GM12878 (cell line): Measurements from ENCODE around the gene GNL3. TPM values are rescaled to one million over a fixed set of nuclear protein-coding genes. Genes with fewer than 3 reads are reported as not detected.

Experiments used
- BCL3 ChIP-seq: IDR thresholded peaks from 2 replicates; pipeline ENCODE4 v1.6.1; 2011; ENCODE audit warnings: borderline replicate concordance, low read depth, mild to moderate bottlenecking, moderate library complexity, low read length; ENCODE audit not compliant: insufficient read depth, poor library complexity, severe bottlenecking
- BRCA1 ChIP-seq: IDR thresholded peaks from 2 replicates; pipeline ENCODE4 v1.6.1; 2011; ENCODE audit warnings: low read depth, low read length, improper control_type of control experiment
- CBFB ChIP-seq: IDR thresholded peaks from 2 replicates; pipeline ENCODE4 v1.6.1; 2016; ENCODE audit warnings: antibody characterized with exemption, low read depth
- CHD4 ChIP-seq: fragments of 200-600 bp; sonication (generic); IDR thresholded peaks from 2 replicates; pipeline ENCODE4 v1.6.1; 2016; ENCODE audit warnings: mild to moderate bottlenecking
- ETV6 ChIP-seq, 2 experiments: fragments of 450-650 bp in 1 of 2; IDR thresholded peaks in 1 of 2; conservative IDR thresholded peaks in 1 of 2; 2 replicates each; pipeline ENCODE4 v1.6.1; 2014; ENCODE audit warnings: antibody characterized with exemption in 1 of 2, borderline replicate concordance in 1 of 2, low read depth in 1 of 2, mild to moderate bottlenecking in 1 of 2, moderate library complexity in 1 of 2
- GATAD2B ChIP-seq: fragments of 450-650 bp; conservative IDR thresholded peaks from 2 replicates; pipeline ENCODE4 v1.6.1; 2017; ENCODE audit warnings: low read depth, mild to moderate bottlenecking, moderate library complexity
- IKZF1 ChIP-seq: fragments of 450-650 bp; conservative IDR thresholded peaks from 2 replicates; pipeline ENCODE4 v1.6.1; 2017; ENCODE audit warnings: antibody characterized with exemption, mild to moderate bottlenecking
- IRF4 ChIP-seq: IDR thresholded peaks from 2 replicates; pipeline ENCODE4 v1.6.1; 2011; ENCODE audit warnings: low read depth, low read length
- MEF2A ChIP-seq: IDR thresholded peaks from 2 replicates; pipeline ENCODE4 v1.6.1; 2011; ENCODE audit warnings: low read depth, mild to moderate bottlenecking, low read length, moderate library complexity; ENCODE audit not compliant: insufficient read depth
- NFIC ChIP-seq: IDR thresholded peaks from 2 replicates; pipeline ENCODE4 v1.6.1; 2012; ENCODE audit warnings: low read depth, mild to moderate bottlenecking, inconsistent platforms, low read length, moderate library complexity
- NFXL1 ChIP-seq: fragments of 450-650 bp; IDR thresholded peaks from 2 replicates; pipeline ENCODE4 v1.6.1; 2017; ENCODE audit warnings: antibody characterized with exemption, mild to moderate bottlenecking, borderline replicate concordance
- NFYA ChIP-seq: IDR thresholded peaks from 2 replicates; pipeline ENCODE4 v1.6.1; 2011; ENCODE audit warnings: low read depth, mild to moderate bottlenecking, low read length, improper control_type of control experiment, borderline replicate concordance
- RB1 ChIP-seq: fragments of 450-650 bp; formaldehyde crosslinking; IDR thresholded peaks from 2 replicates; pipeline ENCODE4 v1.6.1; 2017; ENCODE audit warnings: mild to moderate bottlenecking, borderline replicate concordance
- RBBP5 ChIP-seq: fragments of 200-600 bp; sonication (generic); conservative IDR thresholded peaks from 2 replicates; pipeline ENCODE4 v1.6.1; 2016
- STAT3 ChIP-seq: IDR thresholded peaks from 2 replicates; pipeline ENCODE4 v1.6.1; 2011; ENCODE audit warnings: low read depth, low read length, improper control_type of control experiment
- ZBED1 ChIP-seq: IDR thresholded peaks from 2 replicates; pipeline ENCODE4 v1.6.1; 2016; ENCODE audit warnings: borderline replicate concordance
- ZNF592 ChIP-seq: fragments of 450-650 bp; IDR thresholded peaks from 2 replicates; pipeline ENCODE4 v1.6.1; 2017; ENCODE audit warnings: mild to moderate bottlenecking, moderate library complexity
- polyA plus RNA-seq, 11 experiments: library from polyadenylated mRNA; depleted of rRNA in 4 of 11; unstranded in 6 of 11; stranded (reverse) in 5 of 11; fragments of >200 nt; fragmentation: Nextera tagmentation in 4 of 11; fragmentation: Illumina TruSeq in 1 of 11; extraction: Ambion mirVana in 4 of 11; extraction: Trizol in 1 of 11; gene quantifications; 1 replicate in 1 of 11; 2 replicates in 10 of 11; pipeline versions ENCODE4 v1.2.1 to v1.2.3, GENCODE V29; 2011 to 2016; ENCODE audit warnings: inconsistent platforms in 2 of 11, missing spikeins in 2 of 11, low read depth in 1 of 11
- total RNA-seq, 4 experiments: library from RNA; depleted of rRNA in 3 of 4; stranded (reverse); fragments of >200 nt in 3 of 4; fragmentation: Illumina TruSeq in 1 of 4; extraction: Trizol in 1 of 4; gene quantifications; 2 replicates each; pipeline versions ENCODE4 v1.2.1 to v1.2.3, GENCODE V29; 2013 to 2021
- TF ChIP-seq, protein P1 (sequence below): fragments of 450-650 bp; IDR thresholded peaks from 2 replicates; pipeline ENCODE4 v1.6.1; 2017; ENCODE audit warnings: mild to moderate bottlenecking, low read depth, inconsistent platforms; ENCODE audit not compliant: poor library complexity, severe bottlenecking

GNL3 gene
- total and polyA plus RNA-seq, 10 of the 15 experiments (the other 5 are each of a cell fraction or from before 2014, with no cell fraction given), result 172 to 368 (median 257) TPM

DNA sequence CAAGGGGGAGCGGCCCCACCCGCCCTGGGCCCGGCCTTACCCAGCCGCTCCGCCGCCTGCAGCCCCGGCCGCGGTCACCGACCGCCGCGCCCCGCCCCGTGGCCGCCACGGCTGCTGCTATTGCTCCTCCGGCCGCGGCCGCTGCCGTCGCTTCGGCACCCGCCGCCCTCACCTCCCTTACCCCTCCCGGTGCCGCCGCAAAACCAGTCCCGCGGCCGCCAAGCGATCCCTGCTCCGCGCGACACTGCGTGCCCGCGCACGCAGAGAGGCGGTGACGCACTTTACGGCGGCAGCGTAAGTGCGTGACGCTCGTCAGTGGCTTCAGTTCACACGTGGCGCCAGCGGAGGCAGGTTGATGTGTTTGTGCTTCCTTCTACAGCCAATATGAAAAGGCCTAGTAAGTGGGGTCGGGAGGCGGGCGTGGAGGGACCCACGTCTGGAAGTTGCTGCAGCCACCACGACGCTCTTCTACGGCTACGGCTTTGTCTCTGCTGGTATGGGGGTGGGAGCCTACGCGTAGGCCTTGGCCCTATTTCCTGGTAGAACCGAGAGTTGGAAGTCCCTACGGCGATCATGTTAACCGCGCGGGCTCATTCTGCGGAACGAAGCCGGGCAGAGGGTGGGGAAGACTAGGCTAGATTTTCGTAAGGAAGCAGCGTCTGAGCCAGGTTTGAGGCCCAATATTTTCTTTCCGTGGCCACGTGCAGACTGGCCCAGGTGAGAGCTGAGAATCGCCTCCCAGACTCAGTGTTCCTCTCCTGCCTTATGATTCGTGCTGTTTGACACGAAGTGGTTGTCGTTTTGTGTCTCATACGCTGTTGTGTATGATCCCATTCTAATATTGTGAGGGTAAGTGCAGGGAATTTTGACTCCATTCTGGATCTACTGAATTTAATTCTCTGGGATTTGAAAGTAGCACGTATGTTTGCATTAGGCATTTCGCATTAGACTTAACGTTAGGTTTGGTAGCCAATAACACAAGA, at the start of gene GNL3, which contains the start of gene PBRM1 (continued):
- TF ChIP-seq, protein P1, sequence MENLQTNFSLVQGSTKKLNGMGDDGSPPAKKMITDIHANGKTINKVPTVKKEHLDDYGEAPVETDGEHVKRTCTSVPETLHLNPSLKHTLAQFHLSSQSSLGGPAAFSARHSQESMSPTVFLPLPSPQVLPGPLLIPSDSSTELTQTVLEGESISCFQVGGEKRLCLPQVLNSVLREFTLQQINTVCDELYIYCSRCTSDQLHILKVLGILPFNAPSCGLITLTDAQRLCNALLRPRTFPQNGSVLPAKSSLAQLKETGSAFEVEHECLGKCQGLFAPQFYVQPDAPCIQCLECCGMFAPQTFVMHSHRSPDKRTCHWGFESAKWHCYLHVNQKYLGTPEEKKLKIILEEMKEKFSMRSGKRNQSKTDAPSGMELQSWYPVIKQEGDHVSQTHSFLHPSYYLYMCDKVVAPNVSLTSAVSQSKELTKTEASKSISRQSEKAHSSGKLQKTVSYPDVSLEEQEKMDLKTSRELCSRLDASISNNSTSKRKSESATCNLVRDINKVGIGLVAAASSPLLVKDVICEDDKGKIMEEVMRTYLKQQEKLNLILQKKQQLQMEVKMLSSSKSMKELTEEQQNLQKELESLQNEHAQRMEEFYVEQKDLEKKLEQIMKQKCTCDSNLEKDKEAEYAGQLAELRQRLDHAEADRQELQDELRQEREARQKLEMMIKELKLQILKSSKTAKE, result no peak
- TF ChIP-seq IRF4 (no peak), STAT3 (no peak), BCL3 (no peak), ZBED1 (peak; percentile 60; the same call in 1 of the 2 replicates), NFXL1 (no peak), ETV6 (conservative IDR thresholded peaks at IDR 0.05 in 1 of 2, IDR thresholded peaks at IDR 0.05 in 1 of 2; ENCODE audit: borderline replicate concordance in 1 of 2, low read depth in 1 of 2) (0 out of 4 replicates have a peak, but pooled peaks of 1 of the 2 experiments have one; percentile 2), GATAD2B (peak; percentile 82), MEF2A (0 out of 2 replicates have a peak, but pooled peaks have one; percentile 50), NFIC (0 out of 2 replicates have a peak, but pooled peaks have one; percentile 26), NFYA (no peak), IKZF1 (peak; percentile 83), ZNF592 (0 out of 2 replicates have a peak, but pooled peaks have one; percentile 26), RB1 (0 out of 2 replicates have a peak, but pooled peaks have one; percentile 31), CHD4 (no peak), RBBP5 (no peak), BRCA1 (no peak), CBFB (peak; percentile 85)
